Measurements from ENCODE around the gene POLR3A.

POLR3A gene

GRCh38 chr10:77978360-77978759 is 51.0 kb downstream of the POLR3A start:
- H4K12ac ChIP-seq (ENCODE audit: low read depth, low read length), result no peak overlapping the region
- WGBS (ENCODE audit: extremely low coverage, insufficient coverage, insufficient read length), result no CpG with 5 or more reads among the region's 6 CpGs

GRCh38 chr10:77977934-77978333 is 51.4 kb downstream of the POLR3A start:
- H3K14ac ChIP-seq (ENCODE audit: low read length), result no peak overlapping the region
- H3K79me2 ChIP-seq (ENCODE audit: control insufficient read depth, insufficient read depth, low read length, poor library complexity), result no peaks in the 10 kb centered on the region
- H2BK12ac ChIP-seq (ENCODE audit: low read length), result no peak overlapping the region
- peaks cover 39 to 56% of the 10 kb centered on the region in 2 experiments for H3K36me3 ChIP-seq (ENCODE audit: control insufficient read depth in 1 of 2, insufficient read depth in 2 of 2, low read length in 2 of 2)
- H4K91ac ChIP-seq (ENCODE audit: low read depth, low read length), result no peak overlapping the region
- no peak overlapping the region for H4K8ac ChIP-seq (ENCODE audit: low read depth, low read length)
- H3K23ac ChIP-seq (ENCODE audit: low read length), result no peak overlapping the region
- no peak overlapping the region for H3K9ac ChIP-seq (ENCODE audit: low read length)
- H3K4ac ChIP-seq (ENCODE audit: low read depth, low read length), result no peak overlapping the region
- no peak overlapping the region for H3K27ac ChIP-seq (ENCODE audit: low read depth, low read length)
- no peak overlapping the region for H2BK5ac ChIP-seq (ENCODE audit: low read depth, low read length, poor library complexity)
- no peaks in the 10 kb centered on the region for H3K27me3 ChIP-seq (ENCODE audit: insufficient read depth, low read length)
- DNase-seq, result no peak
- H2BK120ac ChIP-seq (ENCODE audit: insufficient read depth, low read length, poor library complexity), result no peak overlapping the region
- no peaks in the 10 kb centered on the region for H3K9me3 ChIP-seq (ENCODE audit: insufficient read depth, low read depth, low read length)
- H3K4me2 ChIP-seq (ENCODE audit: low read length), result no peak overlapping the region
- H3K4me3 ChIP-seq (ENCODE audit: low read depth, low read length), result no peak overlapping the region
- WGBS (ENCODE audit: extremely low coverage, insufficient coverage, insufficient read length), result no CpG with 5 or more reads among the region's 3 CpGs
- H4K12ac ChIP-seq (ENCODE audit: low read depth, low read length), result no peak overlapping the region
- peaks cover 4 to 5% of the 10 kb centered on the region in 2 experiments for H3K4me1 ChIP-seq (ENCODE audit: control insufficient read depth in 1 of 2, insufficient read depth in 2 of 2, low read length in 2 of 2)
- H2AFZ ChIP-seq (ENCODE audit: insufficient read depth, low read length, poor library complexity), result no peak overlapping the region
- no peak overlapping the region for H2AK5ac ChIP-seq (ENCODE audit: low read length)
- H3K18ac ChIP-seq (ENCODE audit: low read length), result no peak overlapping the region
- no peaks in the 10 kb centered on the region for H3K79me1 ChIP-seq (ENCODE audit: low read length)

More at GRCh38 chr10:77978360-77978759, 51.0 kb downstream of the POLR3A start:
- Histone ChIP-seq H3K9me3 (ENCODE audit: insufficient read depth, low read depth, low read length) (no peaks in the 10 kb centered on the region), H2AFZ (ENCODE audit: insufficient read depth, low read length, poor library complexity) (no peak overlapping the region), H3K23ac (ENCODE audit: low read length) (no peak overlapping the region), H3K18ac (ENCODE audit: low read length) (no peak overlapping the region), H2BK120ac (ENCODE audit: insufficient read depth, low read length, poor library complexity) (no peak overlapping the region), H3K79me2 (ENCODE audit: control insufficient read depth, insufficient read depth, low read length, poor library complexity) (no peaks in the 10 kb centered on the region), H3K4me1 (ENCODE audit: control insufficient read depth in 1 of 2, insufficient read depth in 2 of 2, low read length in 2 of 2) (peaks cover 4 to 5% of the 10 kb centered on the region in 2 experiments), H3K4me2 (ENCODE audit: low read length) (no peak overlapping the region), H3K4ac (ENCODE audit: low read depth, low read length) (no peak overlapping the region), H3K9ac (ENCODE audit: low read length) (no peak overlapping the region), H2BK5ac (ENCODE audit: low read depth, low read length, poor library complexity) (no peak overlapping the region), H3K27me3 (ENCODE audit: insufficient read depth, low read length) (no peaks in the 10 kb centered on the region), H3K79me1 (ENCODE audit: low read length) (no peaks in the 10 kb centered on the region), H2BK12ac (ENCODE audit: low read length) (no peak overlapping the region), H2AK5ac (ENCODE audit: low read length) (no peak overlapping the region), H3K27ac (ENCODE audit: low read depth, low read length) (no peak overlapping the region), H3K36me3 (ENCODE audit: control insufficient read depth in 1 of 2, insufficient read depth in 2 of 2, low read length in 2 of 2) (peaks cover 39 to 60% of the 10 kb centered on the region in 2 experiments), H4K8ac (ENCODE audit: low read depth, low read length) (no peak overlapping the region), H3K14ac (ENCODE audit: low read length) (no peak overlapping the region), H4K91ac (ENCODE audit: low read depth, low read length) (no peak overlapping the region), H3K4me3 (ENCODE audit: low read depth, low read length) (no peak overlapping the region)
- DNase-seq, result no peak

GRCh38 chr10:77977016-77977415 is 52.3 kb downstream of the POLR3A start:
- Histone ChIP-seq H3K9me3 (ENCODE audit: insufficient read depth, low read depth, low read length) (no peaks in the 10 kb centered on the region), H3K27me3 (ENCODE audit: insufficient read depth, low read length) (no peaks in the 10 kb centered on the region), H3K4me3 (ENCODE audit: low read depth, low read length) (no peak overlapping the region), H3K79me1 (ENCODE audit: low read length) (no peaks in the 10 kb centered on the region), H2BK5ac (ENCODE audit: low read depth, low read length, poor library complexity) (no peak overlapping the region), H2AK5ac (ENCODE audit: low read length) (no peak overlapping the region), H2BK12ac (ENCODE audit: low read length) (no peak overlapping the region), H4K8ac (ENCODE audit: low read depth, low read length) (no peak overlapping the region), H3K23ac (ENCODE audit: low read length) (no peak overlapping the region), H3K36me3 (ENCODE audit: control insufficient read depth in 1 of 2, insufficient read depth in 2 of 2, low read length in 2 of 2) (peaks cover 33 to 47% of the 10 kb centered on the region in 2 experiments), H2BK120ac (ENCODE audit: insufficient read depth, low read length, poor library complexity) (no peak overlapping the region), H3K18ac (ENCODE audit: low read length) (no peak overlapping the region), H3K4me1 (ENCODE audit: control insufficient read depth in 1 of 2, insufficient read depth in 2 of 2, low read length in 2 of 2) (peaks cover 4 to 5% of the 10 kb centered on the region in 2 experiments), H3K27ac (ENCODE audit: low read depth, low read length) (no peak overlapping the region), H3K4me2 (ENCODE audit: low read length) (no peak overlapping the region), H3K4ac (ENCODE audit: low read depth, low read length) (no peak overlapping the region), H3K14ac (ENCODE audit: low read length) (no peak overlapping the region), H4K91ac (ENCODE audit: low read depth, low read length) (no peak overlapping the region), H4K12ac (ENCODE audit: low read depth, low read length) (no peak overlapping the region), H3K9ac (ENCODE audit: low read length) (no peak overlapping the region), H3K79me2 (ENCODE audit: control insufficient read depth, insufficient read depth, low read length, poor library complexity) (no peaks in the 10 kb centered on the region), H2AFZ (ENCODE audit: insufficient read depth, low read length, poor library complexity) (no peak overlapping the region)
- no CpG with 5 or more reads among the region's 7 CpGs for WGBS (ENCODE audit: extremely low coverage, insufficient coverage, insufficient read length)
- DNase-seq, result peak in 1 of 2 donors; percentile 2

- Histone ChIP-seq H3K23ac (ENCODE audit: low read length) (no peak overlapping the region), H2BK120ac (ENCODE audit: insufficient read depth, low read length, poor library complexity) (no peak overlapping the region), H3K27me3 (ENCODE audit: insufficient read depth, low read length) (no peaks in the 10 kb centered on the region), H2BK5ac (ENCODE audit: low read depth, low read length, poor library complexity) (no peak overlapping the region), H3K4ac (ENCODE audit: low read depth, low read length) (no peak overlapping the region), H3K36me3 (ENCODE audit: control insufficient read depth in 1 of 2, insufficient read depth in 2 of 2, low read length in 2 of 2) (peaks cover 23 to 34% of the 10 kb centered on the region in 2 experiments), H2BK12ac (ENCODE audit: low read length) (no peak overlapping the region), H3K9me3 (ENCODE audit: insufficient read depth, low read depth, low read length) (no peaks in the 10 kb centered on the region), H3K9ac (ENCODE audit: low read length) (peak overlapping the region; percentile 25), H3K4me1 (ENCODE audit: control insufficient read depth in 1 of 2, insufficient read depth in 2 of 2, low read length in 2 of 2) (peaks cover 10% of the 10 kb centered on the region in 2 experiments), H3K4me3 (ENCODE audit: low read depth, low read length) (no peak overlapping the region), H3K79me1 (ENCODE audit: low read length) (peaks cover 6% of the 10 kb centered on the region), H3K14ac (ENCODE audit: low read length) (no peak overlapping the region), H3K4me2 (ENCODE audit: low read length) (no peak overlapping the region), H2AFZ (ENCODE audit: insufficient read depth, low read length, poor library complexity) (no peak overlapping the region), H4K12ac (ENCODE audit: low read depth, low read length) (no peak overlapping the region), H2AK5ac (ENCODE audit: low read length) (peak overlapping the region; percentile 23), H4K91ac (ENCODE audit: low read depth, low read length) (no peak overlapping the region), H3K18ac (ENCODE audit: low read length) (no peak overlapping the region), H3K27ac (ENCODE audit: low read depth, low read length) (no peak overlapping the region), H3K79me2 (ENCODE audit: control insufficient read depth, insufficient read depth, low read length, poor library complexity) (no peaks in the 10 kb centered on the region), H4K8ac (ENCODE audit: low read depth, low read length) (no peak overlapping the region)
- WGBS (ENCODE audit: extremely low coverage, insufficient coverage, insufficient read length), result no CpG with 5 or more reads among the region's 9 CpGs
- no peak for DNase-seq
Measured at GRCh38 chr10:77975086-77975666, 54.1 kb downstream of the POLR3A start.

Data from trophoblast cell (in vitro differentiated cells and primary cell).